Gastroesophageal sphincter (tissue), 3 donors: ENCODE data around the gene SLC16A10.

Experiments used
- CTCF ChIP-seq, 4 experiments: fragments of 200-600 bp in 2 of 4; fragments of 450-650 bp in 2 of 4; sonication (generic) in 1 of 4; IDR thresholded peaks; one replicate each; pipeline ENCODE4 v1.5.1; 2017 to 2019; ENCODE audit warnings: antibody characterized with exemption in 4 of 4, mild to moderate bottlenecking in 2 of 4, moderate library complexity in 2 of 4
- EP300 ChIP-seq: sonication (generic); formaldehyde crosslinking; IDR thresholded peaks from one replicate; pipeline ENCODE4 v1.6.1; 2017; ENCODE audit warnings: antibody characterized with exemption, mild to moderate bottlenecking
- POLR2A ChIP-seq, 2 donors: fragments of 450-650 bp; IDR thresholded peaks; one replicate each; pipeline ENCODE4 v1.6.1; 2017; ENCODE audit warnings: antibody characterized with exemption in 2 of 2, mild to moderate bottlenecking in 2 of 2, moderate library complexity in 1 of 2
- POLR2AphosphoS5 ChIP-seq: sonication (generic); formaldehyde crosslinking; IDR thresholded peaks from one replicate; pipeline ENCODE4 v1.6.1; 2017; ENCODE audit warnings: antibody characterized with exemption

DNA sequence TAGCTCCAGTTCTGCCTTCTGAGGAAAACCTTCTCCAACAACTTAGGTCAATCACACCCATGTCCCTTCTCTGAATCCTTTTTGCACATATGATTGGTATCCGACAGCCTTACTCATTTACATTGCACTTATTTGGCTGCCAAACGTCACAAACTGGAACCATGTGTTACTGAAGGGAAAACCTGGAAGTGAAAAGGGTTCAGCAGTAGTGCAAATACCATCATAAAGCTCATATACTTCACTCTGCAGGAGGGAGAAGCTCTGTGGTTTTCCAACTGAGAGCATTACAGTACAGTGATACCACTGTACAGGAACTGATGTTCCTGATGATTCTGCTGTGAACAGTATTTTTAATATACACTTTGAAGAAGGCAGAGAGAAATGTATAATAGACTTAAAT, 87.8 kb downstream of the SLC16A10 start:
- TF ChIP-seq POLR2A (IDR thresholded peaks at IDR 0.05) (no peak), CTCF (IDR thresholded peaks at IDR 0.05) (no peak), POLR2AphosphoS5 (no peak), EP300 (no peak)
